Activated CD8-positive, alpha-beta memory T cell treated with anti-CD3 and anti-CD28 coated beads, Interleukin-2, amount 10 ng/mL, durations not matched to agents 7 days and 5 days (primary cell): ENCODE results near the gene ATG4A. TPM values are rescaled to one million over a fixed set of nuclear protein-coding genes. Genes with fewer than 3 reads are reported as not detected.

ENCODE experiments used
- ATAC-seq: fragments of 150-1000 bp; cut with Tn5 transposase; one replicate; pipeline ENCODE4 v1.10.0; 2021; ENCODE audit warnings: moderate library complexity
- CTCF ChIA-PET: fragments of 350-600 bp; sonication (Branson Sonifier 250); formaldehyde crosslinking; loops from one replicate; lab custom pipeline; 2021; ENCODE audit warnings: antibody characterized with exemption; lab: Charles Lee
- DNase-seq: peaks from one replicate; pipeline ENCODE4 v3.0.0-alpha.2; 2020
- H3K27ac Mint-ChIP-seq: one replicate; pipeline ENCODE4 v1.8.0; 2021; ENCODE audit warnings: mild to moderate bottlenecking, mixed read lengths
- H3K27me3 Mint-ChIP-seq: one replicate; pipeline ENCODE4 v1.8.0; 2021; ENCODE audit warnings: mixed read lengths
- H3K36me3 Mint-ChIP-seq: one replicate; pipeline ENCODE4 v1.8.0; 2021; ENCODE audit warnings: mild to moderate bottlenecking, mixed read lengths
- H3K4me1 Mint-ChIP-seq: one replicate; pipeline ENCODE4 v1.8.0; 2021; ENCODE audit warnings: mixed read lengths
- H3K4me3 Mint-ChIP-seq: one replicate; pipeline ENCODE4 v1.8.0; 2021; ENCODE audit warnings: mild to moderate bottlenecking, moderate library complexity, mixed read lengths
- H3K9me3 Mint-ChIP-seq: one replicate; pipeline ENCODE4 v1.8.0; 2022; ENCODE audit warnings: low read depth, mixed read lengths
- total RNA-seq, 2 experiments: library from RNA; stranded (reverse); gene quantifications; one replicate each; pipeline ENCODE4 v1.2.3, GENCODE V29; 2021

ATG4A gene
- total RNA-seq = 10 to 100 TPM in 1 of 2 experiments, 1 to 10 TPM in 1; 9.9 to 13.0 TPM

GRCh38 chrX:108091264-108091877 lies at the start of gene ATG4A, which contains the start of gene PSMD10:
ATG4A (plus strand) TSS chrX:108091778; CDS start chrX:108091827, 49 bp downstream.
PSMD10 (minus strand) TSS chrX:108091542; CDS start chrX:108091520, 22 bp downstream.
- ATAC-seq = peak; percentile 97

GRCh38 chrX:108044554-108045256 lies 46.9 kb upstream of the ATG4A start, which contains the start of gene VSIG1:
VSIG1 (plus strand) TSS chrX:108045065; CDS start chrX:108045131, 66 bp downstream.
- no peaks in the 10 kb centered on the region for H3K27me3 Mint-ChIP-seq
- no peak for ATAC-seq
- no peaks in the 10 kb centered on the region for H3K4me1 Mint-ChIP-seq
- CTCF ChIA-PET = no interaction called here
- H3K27ac Mint-ChIP-seq = no peak within 1 kb of the TSS
- no peak for DNase-seq
- H3K4me3 Mint-ChIP-seq = no peak within 1 kb of the TSS
- no peaks in the 10 kb centered on the region for H3K9me3 Mint-ChIP-seq
- H3K36me3 Mint-ChIP-seq = no peaks in the 10 kb centered on the region

More at GRCh38 chrX:108091264-108091877, at the start of gene ATG4A, which contains the start of gene PSMD10:
- CTCF ChIA-PET = interaction anchor here (1.0 to 1.3 kb wide), 2 partner anchors 48 to 71 kb away, joined by 4 read pairs; no protein-coding TSS in a partner anchor
- no peak within 1 kb of the TSS for H3K27ac Mint-ChIP-seq
- H3K27me3 Mint-ChIP-seq = no peaks in the 10 kb centered on the region
- peaks cover 18% of the 10 kb centered on the region for H3K4me1 Mint-ChIP-seq
- DNase-seq = peak; percentile 95
- no peaks in the 10 kb centered on the region for H3K9me3 Mint-ChIP-seq
- no peak within 1 kb of the TSS for H3K4me3 Mint-ChIP-seq
- H3K36me3 Mint-ChIP-seq = peaks cover 4% of the 10 kb centered on the region

DNA sequence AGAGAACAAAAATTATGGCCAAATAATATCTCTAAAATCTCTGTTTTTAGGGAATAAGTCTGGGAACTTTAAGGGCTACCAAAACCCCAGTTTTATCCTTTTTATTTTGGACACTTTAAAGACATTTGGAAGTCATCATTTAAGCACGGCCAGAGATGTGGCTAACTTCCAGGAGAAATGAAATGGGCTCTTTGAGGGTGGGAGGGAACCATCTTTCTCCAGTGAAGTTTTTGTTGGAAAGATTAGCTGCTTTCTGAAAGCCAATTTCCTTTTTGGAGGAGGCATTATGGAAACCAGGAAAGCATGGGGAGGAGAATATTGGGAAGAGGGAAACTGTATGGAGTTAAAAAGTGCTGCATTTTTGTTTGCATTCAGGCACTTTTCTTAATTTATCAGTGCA lies 41.9 kb upstream of the ATG4A start:
- no peaks in the 10 kb centered on the region for H3K36me3 Mint-ChIP-seq
- CTCF ChIA-PET = no interaction called here
- peaks cover 3% of the 10 kb centered on the region for H3K4me1 Mint-ChIP-seq
- DNase-seq (no peak), ATAC-seq (no peak)
- H3K4me3 Mint-ChIP-seq = no peak overlapping the region
- no peaks in the 10 kb centered on the region for H3K9me3 Mint-ChIP-seq
- no peaks in the 10 kb centered on the region for H3K27me3 Mint-ChIP-seq
- H3K27ac Mint-ChIP-seq = no peak overlapping the region

DNA sequence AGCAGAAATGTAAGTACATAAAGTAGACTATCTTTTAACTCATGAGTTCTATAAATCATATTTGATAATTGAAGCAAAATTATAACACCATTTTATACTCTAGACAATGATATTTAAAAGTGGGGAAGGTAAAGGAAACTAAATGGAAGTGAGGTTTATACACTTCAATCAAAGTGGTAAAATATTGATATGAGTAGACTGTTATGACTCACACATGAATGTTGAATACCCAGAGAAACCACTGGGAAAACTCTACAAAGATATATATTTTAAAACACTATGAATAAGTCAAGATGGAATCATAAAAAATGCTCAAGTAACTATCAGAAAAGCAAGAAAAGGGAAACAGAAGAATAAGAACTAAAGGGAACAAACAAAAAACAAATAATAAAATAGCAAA lies 38.4 kb upstream of the ATG4A start:
- H3K9me3 Mint-ChIP-seq = no peaks in the 10 kb centered on the region
- H3K36me3 Mint-ChIP-seq = no peaks in the 10 kb centered on the region
- ATAC-seq = no peak
- peaks cover 3% of the 10 kb centered on the region for H3K4me1 Mint-ChIP-seq
- no peak for DNase-seq
- CTCF ChIA-PET = no interaction called here
- no peak overlapping the region for H3K4me3 Mint-ChIP-seq
- H3K27me3 Mint-ChIP-seq = peaks cover 8% of the 10 kb centered on the region
- no peak overlapping the region for H3K27ac Mint-ChIP-seq

DNA sequence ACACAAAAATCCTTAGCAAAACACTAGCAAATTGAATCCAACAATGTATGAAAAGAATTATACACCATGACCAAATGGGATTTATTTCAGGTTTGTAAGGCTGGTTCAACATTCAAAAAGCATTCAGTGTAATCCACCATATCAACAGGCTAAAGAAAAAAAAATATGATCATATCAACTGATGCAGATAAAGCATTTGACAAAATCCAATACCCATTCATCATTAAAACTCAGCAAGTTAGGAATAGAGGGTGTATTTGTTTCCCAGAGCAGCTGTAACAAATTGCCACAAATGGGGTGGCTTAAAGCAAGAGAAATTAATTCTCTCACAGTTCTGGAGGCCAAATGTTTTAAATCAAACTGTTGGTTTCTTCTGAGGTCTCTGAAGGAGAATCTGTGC lies 36.0 kb upstream of the ATG4A start:
- Mint-ChIP-seq H3K4me1 (peaks cover 3% of the 10 kb centered on the region), H3K9me3 (no peaks in the 10 kb centered on the region), H3K27ac (no peak overlapping the region), H3K4me3 (no peak overlapping the region), H3K27me3 (peaks cover 8% of the 10 kb centered on the region), H3K36me3 (no peaks in the 10 kb centered on the region)
- no peak for DNase-seq
- no peak for ATAC-seq
- CTCF ChIA-PET = no interaction called here

GRCh38 chrX:108059801-108060200 lies 31.8 kb upstream of the ATG4A start:
- Mint-ChIP-seq H3K27me3 (peaks cover 8% of the 10 kb centered on the region), H3K36me3 (no peaks in the 10 kb centered on the region), H3K4me3 (no peak overlapping the region), H3K9me3 (no peaks in the 10 kb centered on the region), H3K27ac (no peak overlapping the region), H3K4me1 (no peaks in the 10 kb centered on the region)
- no peak for ATAC-seq
- DNase-seq = no peak
- CTCF ChIA-PET = no interaction called here

GRCh38 chrX:108064001-108064400 lies 27.6 kb upstream of the ATG4A start:
- Mint-ChIP-seq H3K9me3 (no peaks in the 10 kb centered on the region), H3K36me3 (no peaks in the 10 kb centered on the region), H3K4me3 (no peak overlapping the region), H3K27ac (no peak overlapping the region), H3K4me1 (no peaks in the 10 kb centered on the region), H3K27me3 (no peaks in the 10 kb centered on the region)
- DNase-seq = no peak
- CTCF ChIA-PET = no interaction called here
- no peak for ATAC-seq

GRCh38 chrX:108064613-108065012 lies 27.0 kb upstream of the ATG4A start:
- no peak for ATAC-seq
- Mint-ChIP-seq H3K36me3 (no peaks in the 10 kb centered on the region), H3K9me3 (no peaks in the 10 kb centered on the region), H3K27ac (no peak overlapping the region), H3K4me3 (no peak overlapping the region), H3K27me3 (peaks cover 3% of the 10 kb centered on the region), H3K4me1 (no peaks in the 10 kb centered on the region)
- DNase-seq = no peak
- CTCF ChIA-PET = no interaction called here

GRCh38 chrX:108068121-108068520 lies 23.5 kb upstream of the ATG4A start:
- H3K4me3 Mint-ChIP-seq = no peak overlapping the region
- CTCF ChIA-PET = interaction anchor here (1.7 kb wide), 1 partner anchor 47 kb away, joined by 4 read pairs; no protein-coding TSS in a partner anchor
- peaks cover 6% of the 10 kb centered on the region for H3K27me3 Mint-ChIP-seq
- peaks cover 4% of the 10 kb centered on the region for H3K4me1 Mint-ChIP-seq
- no peak for ATAC-seq
- no peaks in the 10 kb centered on the region for H3K36me3 Mint-ChIP-seq
- H3K27ac Mint-ChIP-seq = no peak overlapping the region
- no peaks in the 10 kb centered on the region for H3K9me3 Mint-ChIP-seq
- no peak for DNase-seq

GRCh38 chrX:108070891-108071290 lies 20.7 kb upstream of the ATG4A start:
- no peak for DNase-seq
- CTCF ChIA-PET = interaction anchor here (1.3 to 1.6 kb wide), 2 partner anchors 48 to 50 kb away, joined by 4 to 7 read pairs; no protein-coding TSS in a partner anchor
- Mint-ChIP-seq H3K27ac (no peak overlapping the region), H3K36me3 (no peaks in the 10 kb centered on the region), H3K4me3 (no peak overlapping the region), H3K4me1 (peaks cover 4% of the 10 kb centered on the region), H3K9me3 (no peaks in the 10 kb centered on the region), H3K27me3 (peaks cover 6% of the 10 kb centered on the region)
- ATAC-seq = no peak

- ATAC-seq (no peak), DNase-seq (no peak)
- H3K36me3 Mint-ChIP-seq = no peaks in the 10 kb centered on the region
- CTCF ChIA-PET = interaction anchor here (1.3 to 1.6 kb wide), 2 partner anchors 49 to 51 kb away, joined by 4 to 7 read pairs; no protein-coding TSS in a partner anchor
- no peak overlapping the region for H3K27ac Mint-ChIP-seq
- peaks cover 6% of the 10 kb centered on the region for H3K27me3 Mint-ChIP-seq
- peaks cover 4% of the 10 kb centered on the region for H3K4me1 Mint-ChIP-seq
- no peak overlapping the region for H3K4me3 Mint-ChIP-seq
- H3K9me3 Mint-ChIP-seq = no peaks in the 10 kb centered on the region
Observed at GRCh38 chrX:108071578-108071977, 20.0 kb upstream of the ATG4A start.

GRCh38 chrX:108072746-108073145 lies 18.8 kb upstream of the ATG4A start:
- no peak for ATAC-seq
- H3K27me3 Mint-ChIP-seq = peaks cover 6% of the 10 kb centered on the region
- no peak for DNase-seq
- H3K4me3 Mint-ChIP-seq = no peak overlapping the region
- H3K4me1 Mint-ChIP-seq = peaks cover 4% of the 10 kb centered on the region
- no peaks in the 10 kb centered on the region for H3K36me3 Mint-ChIP-seq
- H3K27ac Mint-ChIP-seq = no peak overlapping the region
- CTCF ChIA-PET = no interaction called here
- no peaks in the 10 kb centered on the region for H3K9me3 Mint-ChIP-seq

GRCh38 chrX:108081110-108081509 lies 10.5 kb upstream of the ATG4A start:
- Mint-ChIP-seq H3K27ac (no peak overlapping the region), H3K36me3 (peaks cover 8% of the 10 kb centered on the region), H3K9me3 (no peaks in the 10 kb centered on the region), H3K27me3 (no peaks in the 10 kb centered on the region), H3K4me3 (no peak overlapping the region), H3K4me1 (no peaks in the 10 kb centered on the region)
- DNase-seq = no peak
- CTCF ChIA-PET = interaction anchor here (1.3 kb wide), 1 partner anchor 58 kb away, joined by 3 read pairs; no protein-coding TSS in a partner anchor
- no peak for ATAC-seq
